A673 (cell line): Measurements from ENCODE around the gene DYNAP.

ENCODE experiments used
- EZH2 ChIP-seq: fragments of 200-600 bp; sonication (generic); IDR thresholded peaks from 2 replicates; pipeline ENCODE4 v1.6.1; 2017; ENCODE audit warnings: borderline replicate concordance, low read depth, mild to moderate bottlenecking, mixed read lengths, antibody characterized with exemption, low read length; ENCODE audit not compliant: poor library complexity, severe bottlenecking
- TF ChIP-seq, protein P1 (sequence below): fragments of 300-800, 200-600 bp; sonication (generic); conservative IDR thresholded peaks from 2 replicates; pipeline ENCODE4 v1.5.1; 2017; ENCODE audit warnings: low read depth, mild to moderate bottlenecking, antibody characterized with exemption, low read length, moderate library complexity, mixed read lengths

DNA sequence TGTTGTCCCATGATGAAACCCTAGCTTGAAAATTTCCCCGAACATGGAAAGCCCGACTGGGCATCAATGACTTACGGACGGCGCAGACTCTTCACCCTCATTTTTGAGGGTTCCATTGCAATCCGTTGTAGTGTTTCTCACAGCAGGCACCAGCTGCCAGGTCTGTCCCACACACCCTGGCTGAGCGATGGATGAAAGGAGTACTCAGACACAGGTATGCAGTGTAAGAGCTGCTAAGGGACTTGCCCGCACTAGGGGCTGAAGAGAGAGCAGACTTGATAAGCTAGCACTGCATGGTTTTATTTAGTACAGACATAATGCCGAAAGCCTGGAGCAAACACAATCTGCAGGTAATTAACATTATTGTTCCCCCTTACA, 15.8 kb downstream of the DYNAP start:
- TF ChIP-seq, protein P1, sequence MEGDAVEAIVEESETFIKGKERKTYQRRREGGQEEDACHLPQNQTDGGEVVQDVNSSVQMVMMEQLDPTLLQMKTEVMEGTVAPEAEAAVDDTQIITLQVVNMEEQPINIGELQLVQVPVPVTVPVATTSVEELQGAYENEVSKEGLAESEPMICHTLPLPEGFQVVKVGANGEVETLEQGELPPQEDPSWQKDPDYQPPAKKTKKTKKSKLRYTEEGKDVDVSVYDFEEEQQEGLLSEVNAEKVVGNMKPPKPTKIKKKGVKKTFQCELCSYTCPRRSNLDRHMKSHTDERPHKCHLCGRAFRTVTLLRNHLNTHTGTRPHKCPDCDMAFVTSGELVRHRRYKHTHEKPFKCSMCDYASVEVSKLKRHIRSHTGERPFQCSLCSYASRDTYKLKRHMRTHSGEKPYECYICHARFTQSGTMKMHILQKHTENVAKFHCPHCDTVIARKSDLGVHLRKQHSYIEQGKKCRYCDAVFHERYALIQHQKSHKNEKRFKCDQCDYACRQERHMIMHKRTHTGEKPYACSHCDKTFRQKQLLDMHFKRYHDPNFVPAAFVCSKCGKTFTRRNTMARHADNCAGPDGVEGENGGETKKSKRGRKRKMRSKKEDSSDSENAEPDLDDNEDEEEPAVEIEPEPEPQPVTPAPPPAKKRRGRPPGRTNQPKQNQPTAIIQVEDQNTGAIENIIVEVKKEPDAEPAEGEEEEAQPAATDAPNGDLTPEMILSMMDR = no peak
- TF ChIP-seq EZH2 = no peak
